Neutrophil (primary cell): Measurements from ENCODE around the gene USP20.

Experiments used
- H3K27ac ChIP-seq: fragments of 200-600 bp; sonication (generic); 2 replicates; pipeline ENCODE4 v1.5.1; 2016; ENCODE audit warnings: mild to moderate bottlenecking, moderate library complexity
- H3K27me3 ChIP-seq: fragments of 200-600 bp; sonication (generic); 2 replicates; pipeline ENCODE4 v1.6.0; 2016; ENCODE audit warnings: mild to moderate bottlenecking
- H3K36me3 ChIP-seq: fragments of 200-600 bp; sonication (generic); 2 replicates; pipeline ENCODE4 v1.5.1; 2017
- H3K4me1 ChIP-seq, 2 experiments: fragments of 200-600 bp in 1 of 2; sonication (generic) in 1 of 2; 1 replicate in 1 of 2; 2 replicates in 1 of 2; pipeline versions ENCODE4 v1.5.1 to v1.6.1; 2013 to 2016; ENCODE audit warnings: low read depth in 1 of 2, low read length in 1 of 2, mild to moderate bottlenecking in 1 of 2, moderate library complexity in 1 of 2; ENCODE audit not compliant: control insufficient read depth in 1 of 2, insufficient read depth in 1 of 2
- H3K4me3 ChIP-seq, 2 experiments: fragments of 200-600 bp in 1 of 2; sonication (generic) in 1 of 2; 1 replicate in 1 of 2; 2 replicates in 1 of 2; pipeline ENCODE4 v1.5.1; 2013 to 2016; ENCODE audit warnings: low read depth in 1 of 2, low read length in 1 of 2, mild to moderate bottlenecking in 1 of 2, moderate library complexity in 1 of 2
- H3K9me3 ChIP-seq: fragments of 200-600 bp; sonication (generic); 2 replicates; pipeline ENCODE4 v1.5.1; 2016
- CTCF ChIP-seq: fragments of 200-600 bp; sonication (generic); IDR thresholded peaks from 2 replicates; pipeline ENCODE4 v1.5.1; 2016; ENCODE audit warnings: antibody characterized with exemption

Gene USP20

GRCh38 chr9:129897263-129897662 lies 62.0 kb downstream of the USP20 start:
- Histone ChIP-seq H3K4me1 (peaks cover 9 to 30% of the 10 kb centered on the region in 2 experiments), H3K4me3 (no peak overlapping the region), H3K27me3 (no peaks in the 10 kb centered on the region), H3K27ac (no peak overlapping the region), H3K9me3 (no peaks in the 10 kb centered on the region), H3K36me3 (peaks cover 68% of the 10 kb centered on the region)
- TF ChIP-seq CTCF: no peak

GRCh38 chr9:129898185-129898584 lies 62.9 kb downstream of the USP20 start:
- TF ChIP-seq CTCF: no peak
- Histone ChIP-seq H3K36me3 (peaks cover 78% of the 10 kb centered on the region), H3K4me3 (no peak overlapping the region), H3K4me1 (peaks cover 7 to 23% of the 10 kb centered on the region in 2 experiments), H3K9me3 (no peaks in the 10 kb centered on the region), H3K27me3 (no peaks in the 10 kb centered on the region), H3K27ac (peak overlapping the region; percentile 67)

GRCh38 chr9:129899620-129900019 lies 64.4 kb downstream of the USP20 start:
- Histone ChIP-seq H3K36me3 (peaks cover 80% of the 10 kb centered on the region), H3K27ac (peak overlapping the region; percentile 67), H3K27me3 (no peaks in the 10 kb centered on the region), H3K4me1 (peaks cover 7 to 23% of the 10 kb centered on the region in 2 experiments), H3K9me3 (no peaks in the 10 kb centered on the region), H3K4me3 (no peak overlapping the region)
- TF ChIP-seq CTCF: no peak

DNA sequence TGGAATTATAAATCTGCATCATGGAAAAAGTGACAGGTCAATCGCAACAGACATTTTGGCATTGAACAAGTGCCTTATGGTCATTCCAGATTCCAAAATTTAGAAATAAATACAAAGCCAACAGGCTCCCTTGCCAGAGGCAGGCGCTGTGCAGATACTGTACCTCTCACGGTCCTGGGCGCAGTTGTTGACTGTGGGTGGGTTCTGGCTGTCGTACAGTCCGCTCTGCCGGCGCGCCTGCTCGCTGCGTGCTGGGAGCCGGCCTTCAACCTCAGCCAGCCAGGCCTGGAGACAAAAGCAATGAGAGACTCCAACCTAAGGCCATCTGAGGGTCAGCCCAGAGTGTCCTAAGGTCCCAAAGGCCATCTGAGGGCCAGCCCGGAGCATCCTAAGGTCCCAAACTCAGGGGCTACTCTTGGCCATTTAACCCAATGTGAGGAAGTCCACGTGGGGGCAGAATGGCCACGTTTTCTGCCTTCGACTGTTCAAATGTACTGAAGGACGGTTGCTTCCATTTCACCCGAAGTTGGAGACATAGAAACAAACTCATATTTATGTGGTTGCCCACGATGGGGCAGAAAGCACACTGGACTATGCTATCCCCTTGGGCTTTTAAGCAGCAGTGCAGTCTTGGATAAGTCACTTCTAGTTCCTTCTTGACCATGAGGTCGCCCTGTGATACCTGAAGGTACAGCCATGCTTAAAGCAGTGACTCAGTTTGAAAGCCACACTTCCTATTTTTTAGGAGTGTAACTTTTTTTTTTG lies 65.2 kb downstream of the USP20 start:
- Histone ChIP-seq H3K27me3 (no peaks in the 10 kb centered on the region), H3K27ac (peak overlapping the region; percentile 67), H3K4me3 (no peak overlapping the region), H3K36me3 (peaks cover 75% of the 10 kb centered on the region), H3K9me3 (no peaks in the 10 kb centered on the region), H3K4me1 (peaks cover 7 to 18% of the 10 kb centered on the region in 2 experiments)
- TF ChIP-seq CTCF: no peak

DNA sequence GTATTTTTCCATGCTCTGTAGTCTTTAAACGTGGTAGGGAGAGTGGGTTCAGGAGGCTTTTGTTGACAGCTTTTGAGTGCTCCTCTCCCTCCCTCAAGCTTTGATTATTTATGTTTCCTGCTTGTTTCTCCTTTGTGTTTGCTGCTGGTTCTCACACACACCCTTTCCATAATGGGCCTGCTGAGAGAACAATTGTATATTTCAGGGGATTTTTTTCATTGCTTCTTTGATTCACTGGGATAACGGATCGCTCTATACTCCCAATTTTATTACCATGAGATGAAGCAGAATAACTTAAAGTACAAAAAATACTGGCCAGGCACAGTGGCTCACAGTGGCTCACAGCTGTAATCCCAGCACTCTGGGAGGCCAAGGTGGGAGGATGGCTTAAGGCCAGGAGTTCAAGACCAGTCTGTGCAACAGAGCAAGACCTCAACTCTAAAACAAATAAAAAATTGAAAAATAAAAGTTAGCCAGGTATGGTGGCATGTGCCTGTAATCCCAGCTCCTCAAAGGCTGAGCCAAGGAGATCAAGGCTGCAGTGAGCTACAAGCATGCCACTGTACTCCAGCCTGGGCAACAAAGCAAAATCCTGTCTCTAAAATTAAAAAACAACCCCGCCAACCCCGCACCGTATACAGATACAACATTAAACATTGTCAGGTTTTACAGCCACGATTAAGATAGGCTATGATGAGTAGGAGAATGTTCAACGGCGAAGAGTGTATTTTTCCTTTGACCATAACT lies 66.9 kb downstream of the USP20 start:
- peak overlapping the region; percentile 1 for H3K27ac ChIP-seq
- no peak overlapping the region for H3K4me3 ChIP-seq
- H3K9me3 ChIP-seq: no peaks in the 10 kb centered on the region
- H3K27me3 ChIP-seq: no peaks in the 10 kb centered on the region
- H3K36me3 ChIP-seq: peaks cover 79% of the 10 kb centered on the region
- H3K4me1 ChIP-seq: peaks cover 6 to 7% of the 10 kb centered on the region in 2 experiments
- no peak for TF ChIP-seq CTCF
